H1 (cell line): ENCODE measurements around the gene ANKS1A. TPM values are rescaled to one million over a fixed set of nuclear protein-coding genes. Genes with fewer than 3 reads are reported as not detected.

Source experiments
- CTCF ChIA-PET: fragments of 300-600 bp; sonication (Branson Sonifier 250); formaldehyde crosslinking; loops from one replicate; lab custom pipeline; 2021; ENCODE audit not compliant: partially characterized antibody; lab: Charles Lee
- POLR2A ChIA-PET: fragments of 300-600 bp; sonication (Branson Sonifier 250); formaldehyde crosslinking; loops from one replicate; lab custom pipeline; 2021; ENCODE audit warnings: inconsistent platforms; ENCODE audit not compliant: partially characterized antibody; lab: Charles Lee
- DNase-seq, 2 experiments: peaks; one replicate each; pipeline versions ENCODE4 v3.0.0 to v3.0.0-alpha.2; 2010 to 2022; ENCODE audit warnings: low spot score in 2 of 2, low read depth in 1 of 2, mixed read lengths in 1 of 2
- FAIRE-seq: peaks from 2 replicates; lab custom pipeline; 2011; peaks lifted over from hg19 to GRCh38; lab: Jason Lieb, UNC
- H2AFZ ChIP-seq: 2 replicates; pipeline ENCODE4 v1.8.1; 2012; ENCODE audit warnings: low read length, inconsistent platforms
- H2AK5ac ChIP-seq: 2 replicates; pipeline ENCODE4 v1.6.1; 2013; ENCODE audit warnings: low read depth, low read length
- H2BK120ac ChIP-seq: replicated peaks from 2 replicates; pipeline ENCODE3; 2013; ENCODE audit warnings: low read depth, low read length, inconsistent platforms
- H2BK12ac ChIP-seq: 2 replicates; pipeline ENCODE4 v1.6.1; 2013; ENCODE audit warnings: low read depth, low read length
- H2BK15ac ChIP-seq: 2 replicates; pipeline ENCODE4 v1.6.1; 2013; ENCODE audit warnings: low read length
- H2BK20ac ChIP-seq: 2 replicates; pipeline ENCODE4 v1.6.1; 2013; ENCODE audit warnings: low read length
- H2BK5ac ChIP-seq: 2 replicates; pipeline ENCODE4 v1.6.1; 2013; ENCODE audit warnings: low read depth, low read length
- H3K14ac ChIP-seq: 2 replicates; pipeline ENCODE4 v1.6.1; 2013; ENCODE audit warnings: inconsistent platforms; ENCODE audit not compliant: insufficient read length
- H3K18ac ChIP-seq: 2 replicates; pipeline ENCODE4 v1.6.1; 2013; ENCODE audit warnings: low read length; ENCODE audit errors: extremely low read depth
- H3K23ac ChIP-seq: 2 replicates; pipeline ENCODE4 v1.6.1; 2013; ENCODE audit warnings: inconsistent platforms; ENCODE audit not compliant: insufficient read length
- H3K23me2 ChIP-seq: 2 replicates; pipeline ENCODE4 v1.6.1; 2013; ENCODE audit warnings: low read depth, low read length
- H3K27ac ChIP-seq: 2 replicates; pipeline ENCODE4 v1.6.1; 2011; ENCODE audit warnings: low read depth, low read length, inconsistent platforms
- H3K27me3 ChIP-seq, 4 experiments: replicated peaks in 1 of 4; 1 replicate in 1 of 4; 2 replicates in 3 of 4; pipeline versions ENCODE4 v1.6.1 to v1.8.1; 2011 to 2013; ENCODE audit warnings: low read length in 3 of 4, mild to moderate bottlenecking in 3 of 4, inconsistent platforms in 2 of 4, mixed read lengths in 2 of 4, moderate library complexity in 1 of 4; ENCODE audit not compliant: control insufficient read depth in 3 of 4, insufficient read depth in 3 of 4; ENCODE audit errors: extremely low read depth in 1 of 4
- H3K36me3 ChIP-seq, 4 experiments: 2 replicates each; pipeline versions ENCODE4 v1.6.1 to v1.8.1; 2011 to 2013; ENCODE audit warnings: mild to moderate bottlenecking in 4 of 4, low read length in 3 of 4, moderate library complexity in 2 of 4, control low read depth in 1 of 4, inconsistent platforms in 1 of 4; ENCODE audit not compliant: insufficient read depth in 4 of 4, control insufficient read depth in 2 of 4
- H3K4ac ChIP-seq: replicated peaks from 2 replicates; pipeline ENCODE3; 2013; ENCODE audit warnings: low read length, low read depth, mixed read lengths, inconsistent platforms; ENCODE audit not compliant: insufficient read length
- H3K4me1 ChIP-seq, 4 experiments: replicated peaks in 1 of 4; 1 replicate in 1 of 4; 2 replicates in 3 of 4; pipeline versions ENCODE4 v1.6.1 to v1.8.1; 2011 to 2013; ENCODE audit warnings: low read length in 3 of 4, inconsistent platforms in 2 of 4, mixed read lengths in 1 of 4; ENCODE audit not compliant: insufficient read depth in 4 of 4, control insufficient read depth in 3 of 4
- H3K4me2 ChIP-seq, 2 experiments: 2 replicates each; pipeline versions ENCODE4 v1.6.1 to v1.8.1; 2011 to 2013; ENCODE audit warnings: low read depth in 2 of 2, low read length in 2 of 2, control low read depth in 1 of 2, inconsistent platforms in 1 of 2, mild to moderate bottlenecking in 1 of 2; ENCODE audit not compliant: insufficient read depth in 1 of 2
- H3K4me3 ChIP-seq, 4 experiments: fragments of 200-600, 300-600 bp in 1 of 4; sonication (generic), shearing (Covaris generic), sonication (Bioruptor Twin) in 1 of 4; 2 replicates each; pipeline versions ENCODE4 v1.5.1 to v1.8.1; 2011 to 2016; ENCODE audit warnings: low read length in 4 of 4, low read depth in 3 of 4, control low read depth in 2 of 4, inconsistent platforms in 2 of 4, mild to moderate bottlenecking in 2 of 4, mixed read lengths in 1 of 4, moderate library complexity in 1 of 4; ENCODE audit not compliant: insufficient read depth in 2 of 4; ENCODE audit errors: extremely low read depth in 1 of 4
- H3K56ac ChIP-seq: replicated peaks from 2 replicates; pipeline ENCODE3; 2013; ENCODE audit warnings: low read depth, mild to moderate bottlenecking, mixed read lengths, low read length, inconsistent platforms; ENCODE audit not compliant: insufficient read length
- H3K79me1 ChIP-seq: 2 replicates; pipeline ENCODE4 v1.6.1; 2013; ENCODE audit warnings: low read depth, low read length, control low read depth
- H3K79me2 ChIP-seq, 2 experiments: 2 replicates each; pipeline versions ENCODE4 v1.6.1 to v1.8.1; 2012 to 2013; ENCODE audit warnings: low read length in 2 of 2, mild to moderate bottlenecking in 2 of 2, inconsistent platforms in 1 of 2; ENCODE audit not compliant: insufficient read depth in 2 of 2, control insufficient read depth in 1 of 2
- H3K9ac ChIP-seq, 4 experiments: replicated peaks in 1 of 4; 1 replicate in 1 of 4; 2 replicates in 3 of 4; pipeline versions ENCODE4 v1.6.1 to v1.8.1; 2011 to 2013; ENCODE audit warnings: low read depth in 3 of 4, low read length in 3 of 4, control low read depth in 2 of 4, mild to moderate bottlenecking in 2 of 4, moderate library complexity in 2 of 4, inconsistent platforms in 1 of 4; ENCODE audit errors: extremely low read depth in 1 of 4
- H3K9me3 ChIP-seq, 2 experiments: 2 replicates each; pipeline versions ENCODE4 v1.6.1 to v1.8.1; 2012 to 2013; ENCODE audit warnings: mild to moderate bottlenecking in 2 of 2, moderate library complexity in 2 of 2, control low read depth in 1 of 2, inconsistent platforms in 1 of 2, low read depth in 1 of 2, low read length in 1 of 2, mixed read lengths in 1 of 2; ENCODE audit not compliant: insufficient read depth in 2 of 2
- H4K20me1 ChIP-seq, 2 experiments: replicated peaks in 1 of 2; 2 replicates each; pipeline versions ENCODE3 to v1.8.1; 2011 to 2013; ENCODE audit warnings: inconsistent platforms in 2 of 2, low read length in 2 of 2, mild to moderate bottlenecking in 1 of 2; ENCODE audit not compliant: insufficient read depth in 2 of 2, control insufficient read depth in 1 of 2
- H4K5ac ChIP-seq: 2 replicates; pipeline ENCODE4 v1.6.1; 2013; ENCODE audit warnings: low read length, low read depth, mixed read lengths, inconsistent platforms; ENCODE audit not compliant: insufficient read length
- H4K8ac ChIP-seq: 2 replicates; pipeline ENCODE4 v1.8.0; 2013; ENCODE audit warnings: mild to moderate bottlenecking, moderate library complexity, low read length, inconsistent platforms; ENCODE audit not compliant: insufficient read depth; ENCODE audit errors: extremely low read depth
- H4K91ac ChIP-seq: replicated peaks from 2 replicates; pipeline ENCODE3; 2013; ENCODE audit warnings: low read length, mixed read lengths, inconsistent platforms; ENCODE audit not compliant: insufficient read length
- ASH2L ChIP-seq: fragments of 200-600, 300-600 bp; sonication (generic); IDR thresholded peaks from one replicate; pipeline ENCODE4 v1.7.1; 2017; ENCODE audit warnings: low read length
- EGR1 ChIP-seq: IDR thresholded peaks from 2 replicates; pipeline ENCODE4 v1.6.1; 2011; ENCODE audit warnings: low read depth, low read length, borderline replicate concordance
- JUN ChIP-seq: IDR thresholded peaks from 2 replicates; pipeline ENCODE4 v1.6.1; 2011; ENCODE audit warnings: low read depth, mild to moderate bottlenecking, improper control_type of control experiment, low read length
- JUND ChIP-seq: IDR thresholded peaks from 2 replicates; pipeline ENCODE4 v1.6.1; 2011; ENCODE audit warnings: mild to moderate bottlenecking, improper control_type of control experiment, low read length
- POLR2AphosphoS5 ChIP-seq: IDR thresholded peaks from 2 replicates; pipeline ENCODE4 v1.6.1; 2011; ENCODE audit warnings: low read depth, low read length
- WGBS, 2 experiments: shearing (Covaris generic) in 1 of 2; methylation state at CpG; one replicate each; pipeline versions ENCODE4 v1.1.6 to v1.1.7; 2013 to 2015; ENCODE audit warnings: low lambda C conversion rate in 2 of 2, mixed read lengths in 2 of 2, inconsistent platforms in 1 of 2, low coverage in 1 of 2, missing lambda C conversion rate in 1 of 2; ENCODE audit not compliant: insufficient replicate concordance in 2 of 2, insufficient coverage in 1 of 2, insufficient read length in 1 of 2; ENCODE audit errors: extremely low coverage in 1 of 2, missing lambda C conversion rate in 1 of 2; 5-methylcytosine and 5-hydroxymethylcytosine counted together
- polyA plus RNA-seq, 7 experiments: library from polyadenylated mRNA; depleted of rRNA in 3 of 7; stranded (reverse) in 5 of 7; unstranded in 2 of 7; fragments of >200 nt in 5 of 7; fragments of 200-250 nt in 2 of 7; gene quantifications; 1 replicate in 5 of 7; 2 replicates in 1 of 7; 4 replicates in 1 of 7; pipeline versions ENCODE4 v1.2.1 to v1.2.3, GENCODE V29; 2011 to 2013; ENCODE audit warnings: missing spikeins in 2 of 7, mixed read lengths in 2 of 7
- total RNA-seq: library from RNA; stranded (reverse); fragmentation: NEBNext Ultra II Directional; extraction: Animal tissue kit (Norgen Biotek cat#: 25700); gene quantifications from 2 replicates; pipeline ENCODE4 v1.2.1, GENCODE V29; 2021

Gene ANKS1A
- total and polyA plus RNA-seq, 2 of the 8 experiments (the other 6 are each of a cell fraction or from before 2014, with no cell fraction given) = 9.8 to 30.9 TPM

- no peak overlapping the region for H3K4me3 ChIP-seq
- no peak overlapping the region for H2AK5ac ChIP-seq
- H3K79me1 ChIP-seq = peaks cover 2% of the 10 kb centered on the region; the same call in 1 of the 2 replicates
- no peak overlapping the region for H2AFZ ChIP-seq
- H3K9me3 ChIP-seq = no peaks in the 10 kb centered on the region
- no peak for TF ChIP-seq EGR1
- no peak for TF ChIP-seq JUND
- no peak for TF ChIP-seq JUN
- no peak for TF ChIP-seq POLR2AphosphoS5
- TF ChIP-seq ASH2L = no peak
- TF ChIP-seq, all 59 proteins: peak for 0
- Histone ChIP-seq H4K5ac (no peak overlapping the region), H3K23ac (no peak overlapping the region), H3K4me1 (no peaks in the 10 kb centered on the region), H3K23me2 (no peaks in the 10 kb centered on the region; the same call in 1 of the 2 replicates), H2BK20ac (no peak overlapping the region), H3K9ac (no peak overlapping the region), H3K4ac (no peak overlapping the region), H4K8ac (no peak overlapping the region), H3K18ac (no peak overlapping the region), H2BK120ac (no peak overlapping the region), H3K36me3 (no peaks in the 10 kb centered on the region), H3K14ac (no peak overlapping the region), H2BK5ac (no peak overlapping the region), H3K79me2 (peaks cover 0 to 37% of the 10 kb centered on the region in 2 experiments; a peak in 2 of 4 replicates), H4K20me1 (peaks cover 0 to 4% of the 10 kb centered on the region in 2 experiments), H3K27me3 (no peaks in the 10 kb centered on the region), H2BK15ac (no peak overlapping the region), H3K4me2 (no peak overlapping the region), H3K27ac (no peak overlapping the region), H3K56ac (no peak overlapping the region), H2BK12ac (no peak overlapping the region), H4K91ac (no peak overlapping the region)
- ChIA-PET CTCF (no interaction called here), POLR2A (no interaction called here)
- FAIRE-seq (no peak), DNase-seq (no peak)
- 82% methylated on average over 3 of the region's 3 CpGs; no CpG with 5 or more reads in 1 of the 2 experiments for WGBS, 2 experiments
These were observed 49.2 kb downstream of the ANKS1A start for GRCh38 chr6:34938268-34938667.
